Measurements from ENCODE around the gene TRPM6. TPM values are rescaled to one million over a fixed set of nuclear protein-coding genes. Genes with fewer than 3 reads are reported as not detected.
A peak's percentile ranks its signal among the peaks of the same experiment; 100 is the strongest.

Gene TRPM6
- total and polyA plus RNA-seq, 2 experiments from 2014 or later = not detected

DNA sequence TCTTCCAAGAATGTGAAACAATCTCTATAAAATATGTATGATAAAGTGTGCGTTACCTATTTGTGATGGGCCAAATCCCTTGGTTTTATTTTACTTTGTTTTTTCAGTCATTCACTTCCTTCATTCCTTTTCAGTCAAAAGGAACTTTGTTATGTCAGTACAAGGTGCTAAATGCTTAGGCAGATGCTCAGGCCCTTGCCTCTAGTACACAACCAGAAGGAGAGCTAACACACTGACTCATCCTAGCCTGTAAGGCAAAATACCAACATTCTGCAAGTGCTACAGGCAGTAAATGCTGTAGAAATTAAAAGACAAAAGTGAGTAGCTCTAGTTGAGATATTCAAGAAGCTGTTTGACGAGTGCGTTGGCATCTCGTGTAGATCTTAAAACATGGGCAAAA, 49.4 kb downstream of the TRPM6 start:
- Histone ChIP-seq H3K36me3 (ENCODE audit: low read depth) (no peaks in the 10 kb centered on the region), H3K79me2 (ENCODE audit: insufficient read depth) (no peaks in the 10 kb centered on the region), H3K27me3 (replicated peaks; ENCODE audit: insufficient read depth) (no peaks in the 10 kb centered on the region), H2AFZ (no peak overlapping the region), H3K9me2 (ENCODE audit: insufficient read depth) (no peaks in the 10 kb centered on the region), H3K4me2 (ENCODE audit: unreplicated experiment) (no peak overlapping the region), H3K4me3 (no peak overlapping the region), H4K20me1 (ENCODE audit: insufficient read depth) (no peaks in the 10 kb centered on the region), H3F3A (ENCODE audit: insufficient read depth) (no peaks in the 10 kb centered on the region), H3K9ac (no peak overlapping the region), H3K4me1 (ENCODE audit: insufficient read depth) (no peaks in the 10 kb centered on the region), H3K27ac (no peak overlapping the region), H3K9me3 (ENCODE audit: low read depth) (no peaks in the 10 kb centered on the region)
- no peak for TF ChIP-seq EZH2phosphoT487 (IDR thresholded peaks at IDR 0.05; ENCODE audit: insufficient read depth, low read depth)
- TF ChIP-seq EZH2 (IDR thresholded peaks at IDR 0.05; ENCODE audit: insufficient read depth, poor library complexity, severe bottlenecking) = no peak
- WGBS, 2 experiments (ENCODE audit: low coverage in 1 of 2, low lambda C conversion rate in 2 of 2, missing lambda C conversion rate in 2 of 2) = 58% methylated on average over 4 of the region's 4 CpGs
- in situ Hi-C loops (cut with MboI) = no loop called here
- peak; percentile 10 for DNase-seq

DNA sequence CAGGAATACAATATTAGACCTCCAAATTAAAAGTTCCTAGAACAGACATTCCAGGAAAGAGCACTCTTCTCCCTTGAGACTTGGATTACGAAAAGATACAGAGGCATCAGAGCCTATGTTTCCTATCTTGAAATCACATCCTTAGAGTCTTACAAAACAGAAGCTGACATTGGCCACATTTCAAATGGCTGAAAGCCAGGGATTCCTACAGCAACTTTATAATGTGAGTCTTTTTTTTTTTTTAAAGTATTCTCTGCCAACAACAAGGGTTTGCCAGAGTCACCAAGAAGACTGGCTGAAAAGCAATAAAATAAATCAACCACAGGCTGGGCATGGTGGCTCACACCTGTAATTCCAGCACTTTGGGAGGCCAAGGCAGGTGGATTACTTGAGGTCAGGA, 63.1 kb downstream of the TRPM6 start:
- no peaks in the 10 kb centered on the region for H3K9me3 ChIP-seq (ENCODE audit: low read depth)
- peak; percentile 11 for DNase-seq
- H3K36me3 ChIP-seq (ENCODE audit: low read depth) = no peaks in the 10 kb centered on the region
- H3K9me2 ChIP-seq (ENCODE audit: insufficient read depth) = no peaks in the 10 kb centered on the region
- H4K20me1 ChIP-seq (ENCODE audit: insufficient read depth) = no peaks in the 10 kb centered on the region
- H3K27ac ChIP-seq = no peak overlapping the region
- TF ChIP-seq EZH2 (IDR thresholded peaks at IDR 0.05; ENCODE audit: insufficient read depth, poor library complexity, severe bottlenecking) (no peak), EZH2phosphoT487 (IDR thresholded peaks at IDR 0.05; ENCODE audit: insufficient read depth, low read depth) (no peak)
- in situ Hi-C loops (cut with MboI) = no loop called here
- H3K4me3 ChIP-seq = no peak overlapping the region
- H3F3A ChIP-seq (ENCODE audit: insufficient read depth) = no peaks in the 10 kb centered on the region
- no peaks in the 10 kb centered on the region for H3K27me3 ChIP-seq (replicated peaks; ENCODE audit: insufficient read depth)
- 5 to 15% methylated on average over 1 of the region's 1 CpG for WGBS, 2 experiments (ENCODE audit: low coverage in 1 of 2, low lambda C conversion rate in 2 of 2, missing lambda C conversion rate in 2 of 2)
- H2AFZ ChIP-seq = no peak overlapping the region
- H3K79me2 ChIP-seq (ENCODE audit: insufficient read depth) = no peaks in the 10 kb centered on the region
- no peak overlapping the region for H3K4me2 ChIP-seq (ENCODE audit: unreplicated experiment)
- no peak overlapping the region for H3K9ac ChIP-seq
- H3K4me1 ChIP-seq (ENCODE audit: insufficient read depth) = no peaks in the 10 kb centered on the region

DNA sequence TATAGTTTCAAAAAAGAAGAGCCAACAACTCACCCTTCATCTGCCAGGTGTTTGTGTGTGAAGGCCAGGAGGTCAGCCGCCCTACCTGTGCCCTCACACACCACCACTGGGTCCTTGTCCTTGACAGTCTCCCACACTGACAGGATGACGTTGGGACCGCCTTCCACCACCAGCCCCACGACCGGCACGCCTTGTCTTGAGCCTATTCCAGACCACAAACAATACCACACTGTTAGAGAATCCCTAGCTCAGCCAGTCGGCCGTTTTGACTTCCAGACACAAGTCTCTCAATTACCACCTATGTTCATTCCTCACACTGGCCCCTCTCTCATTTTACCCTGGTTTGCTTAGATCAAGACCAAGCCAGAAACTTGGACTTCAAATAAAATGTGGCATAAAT, 66.1 kb downstream of the TRPM6 start:
- H3K36me3 ChIP-seq (ENCODE audit: low read depth) = no peaks in the 10 kb centered on the region
- 0 out of 2 replicates have a peak, but pooled peaks cover 3% of the 10 kb centered on the region for H3K27me3 ChIP-seq (replicated peaks; ENCODE audit: insufficient read depth)
- H3K4me1 ChIP-seq (ENCODE audit: insufficient read depth) = no peaks in the 10 kb centered on the region
- H3K4me3 ChIP-seq = no peak overlapping the region
- 50 to 52% methylated on average over 8 of the region's 8 CpGs for WGBS, 2 experiments (ENCODE audit: low coverage in 1 of 2, low lambda C conversion rate in 2 of 2, missing lambda C conversion rate in 2 of 2)
- no peaks in the 10 kb centered on the region for H3K9me3 ChIP-seq (ENCODE audit: low read depth)
- no peaks in the 10 kb centered on the region for H3F3A ChIP-seq (ENCODE audit: insufficient read depth)
- in situ Hi-C loops (cut with MboI) = no loop called here
- no peak overlapping the region for H3K9ac ChIP-seq
- no peak for DNase-seq
- no peaks in the 10 kb centered on the region for H3K79me2 ChIP-seq (ENCODE audit: insufficient read depth)
- H3K9me2 ChIP-seq (ENCODE audit: insufficient read depth) = no peaks in the 10 kb centered on the region
- no peaks in the 10 kb centered on the region for H4K20me1 ChIP-seq (ENCODE audit: insufficient read depth)
- no peak overlapping the region for H3K27ac ChIP-seq
- H3K4me2 ChIP-seq (ENCODE audit: unreplicated experiment) = no peak overlapping the region
- TF ChIP-seq EZH2phosphoT487 (IDR thresholded peaks at IDR 0.05; ENCODE audit: insufficient read depth, low read depth) (no peak), EZH2 (IDR thresholded peaks at IDR 0.05; ENCODE audit: insufficient read depth, poor library complexity, severe bottlenecking) (no peak)
- no peak overlapping the region for H2AFZ ChIP-seq

GRCh38 chr9:74817816-74818215, 69.9 kb downstream of the TRPM6 start:
- Histone ChIP-seq H3K9ac (no peak overlapping the region), H3K79me2 (ENCODE audit: insufficient read depth) (no peaks in the 10 kb centered on the region), H3K27me3 (replicated peaks; ENCODE audit: insufficient read depth) (0 out of 2 replicates have a peak, but pooled peaks cover 4% of the 10 kb centered on the region), H3K4me1 (ENCODE audit: insufficient read depth) (no peaks in the 10 kb centered on the region), H3K4me3 (no peak overlapping the region), H4K20me1 (ENCODE audit: insufficient read depth) (no peaks in the 10 kb centered on the region; the same call in 1 of the 2 replicates), H3K27ac (no peak overlapping the region), H3K36me3 (ENCODE audit: low read depth) (no peaks in the 10 kb centered on the region), H3F3A (ENCODE audit: insufficient read depth) (no peaks in the 10 kb centered on the region), H2AFZ (no peak overlapping the region), H3K4me2 (ENCODE audit: unreplicated experiment) (no peak overlapping the region), H3K9me3 (ENCODE audit: low read depth) (no peaks in the 10 kb centered on the region), H3K9me2 (ENCODE audit: insufficient read depth) (no peaks in the 10 kb centered on the region)
- DNase-seq = no peak
- WGBS, 2 experiments (ENCODE audit: low coverage in 1 of 2, low lambda C conversion rate in 2 of 2, missing lambda C conversion rate in 2 of 2) = 61 to 78% methylated on average over 2 of the region's 2 CpGs
- TF ChIP-seq EZH2 (IDR thresholded peaks at IDR 0.05; ENCODE audit: insufficient read depth, poor library complexity, severe bottlenecking) = no peak
- TF ChIP-seq EZH2phosphoT487 (IDR thresholded peaks at IDR 0.05; ENCODE audit: insufficient read depth, low read depth) = no peak
- in situ Hi-C loops (cut with MboI) = no loop called here
